ENCODE data around the gene EYA2.

- TF ChIP-seq CTCF (IDR thresholded peaks at IDR 0.05 in 4 of 5, conservative IDR thresholded peaks at IDR 0.05 in 1 of 5), result no peak
- TF ChIP-seq POLR2A (IDR thresholded peaks at IDR 0.05), result no peak
Observed at GRCh38 chr20:46939031-46939965, 44.7 kb downstream of the EYA2 start.
